ENCODE measurements around the gene RGMA.
"Not testable (repeated sequence)": the region's sequence is repeated elsewhere in the genome, so short reads cannot be mapped to it uniquely, and the experiment has no call there.

RGMA gene

GRCh38 chr15:93046721-93047120, 42.3 kb downstream of the RGMA start:
- no peak for DNase-seq

GRCh38 chr15:93046120-93046519, 42.9 kb downstream of the RGMA start:
- DNase-seq, result no peak

DNA sequence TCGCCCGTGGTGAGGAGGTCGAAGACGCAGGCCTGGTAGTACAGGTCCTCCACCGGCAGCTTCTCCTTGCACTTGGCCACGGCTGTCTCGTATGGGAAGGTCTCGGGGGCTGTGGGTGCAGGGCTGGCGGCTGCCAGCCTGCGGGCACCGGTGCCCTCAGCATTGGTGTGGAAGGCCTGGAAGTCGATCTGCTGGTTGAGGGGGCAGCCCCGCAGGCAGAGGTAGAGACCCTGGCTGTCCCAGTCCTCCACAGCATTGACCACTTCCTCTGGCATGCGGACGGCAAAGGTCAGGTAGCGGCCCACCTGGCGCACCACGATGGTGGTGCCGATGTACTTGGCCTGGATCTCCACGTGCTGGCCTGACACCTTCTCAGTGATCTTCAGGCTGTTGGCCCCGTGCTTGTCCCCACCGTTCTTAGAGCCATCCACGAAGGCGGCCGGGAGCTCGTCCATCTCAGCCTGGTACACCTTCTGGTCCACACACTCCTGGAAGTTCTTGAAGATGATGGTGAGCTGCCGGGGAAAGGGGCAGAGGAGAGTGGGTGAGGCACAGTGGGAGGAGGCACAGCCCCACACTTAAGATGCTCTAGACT, 43.7 kb downstream of the RGMA start:
- DNase-seq, result no peak

DNA sequence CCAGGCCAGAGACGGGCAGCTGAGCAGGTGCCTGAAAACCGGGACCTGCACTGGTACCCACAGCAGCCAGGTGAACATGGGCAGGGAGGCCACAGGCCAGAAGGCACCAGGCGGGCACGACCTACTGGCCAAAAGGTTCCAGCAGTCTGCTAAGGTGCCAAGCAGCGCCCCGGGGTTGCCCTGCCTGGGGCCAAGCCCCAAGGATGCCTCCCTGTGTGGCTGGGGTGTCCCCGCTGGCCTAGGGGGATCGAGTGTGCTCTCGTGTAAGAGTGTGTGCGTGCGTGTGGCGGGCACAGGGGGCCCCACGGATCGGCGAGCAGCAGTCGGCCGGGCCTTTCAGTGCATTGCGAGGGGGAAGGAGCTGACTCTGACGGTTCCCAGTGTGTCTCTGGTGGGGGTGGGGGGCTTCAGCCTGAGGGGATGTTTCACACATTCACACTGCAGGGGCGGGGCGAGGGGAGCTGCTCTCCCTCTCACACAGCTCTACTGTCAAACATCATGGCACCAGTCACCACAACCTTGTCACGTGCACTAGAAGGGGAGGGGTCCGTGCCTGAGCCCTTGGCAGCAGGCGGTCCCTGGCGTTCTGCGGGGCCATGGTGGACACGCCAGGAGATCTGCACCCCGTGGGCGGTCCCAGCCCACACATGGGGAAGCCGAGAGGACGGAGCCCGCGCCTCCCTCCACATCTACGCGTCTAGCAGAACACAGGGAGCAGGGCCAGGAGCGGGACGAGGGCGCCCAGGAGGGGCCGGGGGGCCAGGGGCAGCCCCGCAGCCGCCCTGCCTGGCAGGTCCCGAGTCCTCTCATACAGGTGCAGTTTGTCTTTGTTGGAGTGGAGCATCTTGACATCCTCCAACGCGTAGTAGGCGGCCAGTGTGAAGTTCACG, 44.5 kb downstream of the RGMA start:
- DNase-seq, result no peak

- no peak for DNase-seq
Measured at GRCh38 chr15:93043621-93044300, 45.2 kb downstream of the RGMA start.

DNA sequence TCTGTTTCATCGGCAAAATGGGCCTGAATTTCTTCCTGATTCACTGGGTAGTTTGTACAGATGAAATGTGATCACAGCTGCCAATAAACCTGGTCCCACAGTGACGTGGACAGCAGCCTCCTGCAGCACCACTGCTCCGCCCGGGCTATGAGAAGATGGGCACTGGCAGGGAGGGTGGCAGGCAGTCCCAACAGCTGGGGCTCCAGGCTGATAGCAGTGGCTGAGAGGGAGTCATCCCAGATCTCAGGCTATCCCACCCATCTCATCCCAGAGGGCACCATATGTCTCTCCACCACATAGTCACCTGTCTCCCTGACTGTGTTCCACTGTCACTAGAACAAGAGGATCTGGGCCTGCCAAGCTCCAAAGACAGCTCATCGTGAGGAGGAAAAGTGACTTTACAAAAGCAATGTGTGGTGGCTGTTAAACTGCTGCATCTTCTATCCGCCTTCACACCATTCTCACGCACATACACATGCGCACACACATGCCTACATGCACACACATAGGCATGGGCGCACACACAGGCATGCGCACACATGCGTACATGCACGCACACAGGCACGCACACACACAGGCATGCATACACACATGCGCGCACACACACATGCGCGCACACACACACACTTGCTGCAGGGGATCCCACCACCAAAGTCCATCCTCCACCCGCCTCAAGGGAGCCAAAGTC, 46.2 kb downstream of the RGMA start:
- DNase-seq, result no peak

- DNase-seq, result no peak
Measured at GRCh38 chr15:93042211-93042610, 46.8 kb downstream of the RGMA start.

GRCh38 chr15:93041159-93041547, 47.9 kb downstream of the RGMA start:
- DNase-seq, result no peak

DNA sequence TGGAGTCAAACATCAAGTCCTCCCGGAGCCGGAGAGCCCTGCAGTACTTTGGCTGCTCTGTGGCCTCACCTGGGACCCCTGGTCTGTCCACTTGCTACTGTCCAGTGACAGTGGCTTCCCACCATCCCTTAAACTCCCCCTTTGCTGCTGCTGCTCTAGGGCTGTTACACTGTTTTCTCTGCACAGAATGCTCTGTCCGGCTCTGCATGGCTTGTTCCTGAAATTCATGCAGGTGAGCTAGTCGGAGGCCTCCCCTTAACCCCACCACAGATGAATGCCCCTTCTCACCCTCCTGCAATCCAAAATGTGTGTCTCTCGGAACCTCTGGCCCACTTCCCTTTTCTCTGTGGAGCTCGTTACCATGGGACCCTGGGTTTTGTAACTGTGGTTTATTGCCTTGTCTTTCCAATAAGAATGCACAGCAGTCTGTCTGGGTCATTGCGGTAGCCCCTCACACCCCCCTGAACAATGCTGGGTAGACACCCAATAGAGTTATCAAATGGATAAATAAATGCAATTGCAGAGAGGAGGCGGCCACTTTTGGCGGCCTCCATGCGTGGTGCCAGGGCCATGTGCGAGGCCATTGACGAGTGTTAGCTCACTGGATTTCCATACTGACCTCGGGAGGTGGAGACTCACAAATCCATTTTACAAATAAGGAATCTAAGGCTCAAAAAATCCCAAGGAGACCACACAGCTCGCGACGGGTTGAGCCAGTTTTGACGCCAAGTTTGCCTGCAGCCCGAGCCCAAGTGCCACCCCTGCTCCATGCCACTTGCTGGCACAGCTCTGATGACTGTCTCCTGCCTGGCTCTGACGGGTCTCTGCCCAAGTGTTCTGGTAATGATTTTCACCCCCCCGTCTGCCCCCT, 48.5 kb downstream of the RGMA start:
- DNase-seq, result peak; percentile 13

DNA sequence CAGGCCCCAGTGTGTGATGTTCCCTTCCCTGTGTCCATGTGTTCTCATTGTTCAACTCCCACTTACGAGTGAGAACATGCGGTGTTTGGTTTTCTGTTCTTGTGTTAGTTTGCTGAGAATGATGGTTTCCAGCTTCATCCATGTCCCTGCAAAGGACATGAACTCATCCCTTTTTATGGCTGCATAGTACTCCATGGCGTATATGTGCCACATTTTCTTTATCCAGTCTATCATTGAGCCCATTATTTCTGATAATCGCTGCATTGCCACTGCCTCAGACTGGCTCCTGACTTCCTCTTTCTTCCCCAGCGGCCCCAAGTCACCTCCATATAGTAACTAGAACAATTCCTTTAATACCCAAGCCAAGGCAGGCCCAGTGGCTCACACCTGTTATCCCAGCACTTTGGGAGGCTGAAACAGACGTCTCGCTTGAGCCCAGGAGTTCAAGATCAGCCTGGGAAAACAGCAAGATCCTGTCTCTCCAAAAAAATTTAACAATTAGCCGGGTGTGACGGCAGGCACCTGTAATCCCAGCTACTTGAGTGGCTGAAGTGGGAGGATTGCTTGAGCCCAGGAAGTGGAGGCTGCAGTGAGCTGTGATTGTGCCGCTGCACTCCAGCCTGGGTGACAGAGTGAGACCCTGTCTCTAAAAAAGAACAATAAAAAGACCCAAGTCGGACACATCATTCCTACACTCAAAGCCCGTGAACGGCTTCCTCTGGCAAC, 49.3 kb downstream of the RGMA start:
- DNase-seq, result not testable (repeated sequence)

- no peak for DNase-seq
Measured at GRCh38 chr15:93037820-93038705, 50.9 kb downstream of the RGMA start.

GRCh38 chr15:93036951-93037819, 51.8 kb downstream of the RGMA start:
- peak; percentile 72 for DNase-seq

DNA sequence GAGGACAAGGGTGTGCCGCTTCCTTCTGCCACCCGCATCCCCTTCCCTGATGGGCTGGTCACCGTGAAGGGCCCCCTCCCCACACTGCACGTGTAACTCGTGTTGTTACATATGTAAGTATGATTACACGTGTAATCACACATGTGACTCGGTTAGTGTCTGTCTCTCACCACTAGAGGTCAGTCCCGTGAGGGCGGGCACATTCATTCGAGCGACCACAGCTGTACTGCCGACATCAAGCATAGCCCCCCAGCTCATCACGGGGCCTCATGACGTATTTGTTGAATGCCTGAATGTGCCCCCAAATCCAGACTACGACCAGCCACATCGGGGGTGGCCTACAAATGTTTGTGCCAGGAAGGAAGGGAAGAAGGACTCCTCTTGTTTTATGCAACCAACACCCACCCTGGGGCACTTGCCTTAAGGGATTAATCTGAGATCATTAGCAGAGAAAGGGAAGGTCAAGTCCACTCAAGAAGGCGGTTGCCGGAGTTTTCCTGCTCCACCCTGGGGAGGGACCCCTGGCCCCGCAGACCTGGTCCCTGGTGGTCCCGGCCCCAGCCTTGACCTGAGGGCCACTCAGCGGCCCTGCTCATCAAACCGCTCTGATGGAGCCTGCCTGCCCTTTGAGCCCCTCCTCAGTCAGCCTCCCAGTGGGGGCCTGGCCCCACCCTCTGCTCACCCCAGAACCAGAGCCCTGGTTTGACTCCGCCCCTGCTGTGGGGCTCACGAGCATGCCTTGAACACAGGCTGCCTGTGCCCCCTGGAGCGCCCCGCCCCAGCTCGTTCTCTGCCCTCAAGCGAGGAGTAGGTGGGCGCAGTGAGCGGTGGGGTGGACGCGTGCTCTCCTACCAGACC, 52.8 kb downstream of the RGMA start:
- no peak for DNase-seq

DNA sequence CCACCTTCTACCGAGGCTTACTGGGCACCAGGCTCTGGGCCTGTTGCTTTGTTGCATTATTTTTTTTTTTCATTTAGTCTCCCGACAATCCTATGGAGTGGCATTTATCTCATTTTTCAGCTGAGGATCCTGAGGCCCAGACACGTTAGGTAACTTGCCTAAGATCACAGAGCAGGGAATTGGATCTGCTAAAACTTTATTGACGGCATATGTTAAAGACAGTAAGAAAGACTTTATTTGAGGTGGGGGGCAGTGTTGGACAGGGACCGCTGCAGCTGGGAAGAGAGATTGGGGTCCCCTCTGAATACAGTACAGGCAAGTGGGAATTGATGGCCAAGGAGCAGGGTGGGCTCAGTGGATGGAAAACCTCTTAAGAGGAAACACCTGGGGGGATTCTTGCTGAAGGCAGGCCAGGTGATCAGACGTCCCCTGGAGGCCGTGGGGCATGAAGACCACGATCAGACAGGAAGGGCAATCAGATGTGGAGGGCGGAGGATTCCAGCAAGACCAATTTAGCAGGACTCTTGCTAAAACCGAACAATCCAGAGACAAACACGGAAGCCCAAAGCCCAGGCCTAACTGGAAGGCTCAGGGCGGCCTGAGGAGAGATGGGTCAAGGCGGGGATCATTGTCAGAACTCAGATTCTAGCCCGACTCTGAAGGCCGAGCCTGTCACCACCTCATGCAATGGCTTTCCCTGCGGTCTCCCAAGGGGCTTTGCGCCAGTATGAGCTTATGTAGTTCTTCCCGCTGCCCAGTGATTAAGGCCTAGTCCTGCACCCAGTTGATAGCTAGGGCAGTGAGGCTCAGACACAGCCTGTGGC, 53.7 kb downstream of the RGMA start:
- DNase-seq, result no peak

GRCh38 chr15:93034512-93034911, 54.5 kb downstream of the RGMA start:
- no peak for DNase-seq

DNA sequence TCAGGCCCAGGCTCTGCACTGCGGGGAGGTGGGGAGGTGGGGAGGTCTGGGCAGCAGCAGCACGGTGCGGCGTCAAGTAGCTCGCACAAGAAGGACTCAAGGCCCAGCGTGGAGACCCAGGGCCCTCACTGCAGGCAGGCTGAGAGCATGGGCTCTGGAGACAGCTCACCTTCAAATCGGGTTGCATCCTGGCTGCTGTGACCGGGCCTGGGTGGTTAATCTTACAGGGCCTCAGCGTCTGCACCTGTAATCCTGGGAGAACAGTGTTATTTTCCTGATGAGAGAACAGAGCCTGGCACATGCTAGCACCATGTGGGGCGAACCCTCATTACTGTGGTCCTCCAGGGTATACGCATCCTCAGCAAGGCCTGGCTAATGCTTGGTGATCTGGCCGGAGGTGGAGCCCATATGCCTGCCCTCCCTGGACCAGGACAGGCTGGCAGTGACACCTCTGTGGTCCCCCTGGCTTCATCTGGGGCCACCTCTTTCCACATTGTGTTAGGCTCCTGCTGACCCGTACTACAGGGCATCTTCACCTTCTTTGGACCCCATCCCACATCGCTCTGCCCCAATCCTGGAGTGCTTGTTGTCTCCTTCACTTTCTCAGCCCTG, 55.5 kb downstream of the RGMA start:
- no peak for DNase-seq
